ENCODE data around the gene KRT5.
"Not testable (repeated sequence)": the region's sequence is repeated elsewhere in the genome, so short reads cannot be mapped to it uniquely, and the experiment has no call there.

KRT5 gene

GRCh38 chr12:52493172-52493571, 27.0 kb downstream of the KRT5 start, which contains the start of gene KRT6A:
Gene KRT6A (minus strand): TSS chr12:52493257. CDS start chr12:52493188, 69 bp downstream.
- no peak for DNase-seq

GRCh38 chr12:52492405-52492804, 27.8 kb downstream of the KRT5 start:
- DNase-seq: not testable (repeated sequence)

GRCh38 chr12:52491495-52491894, 28.7 kb downstream of the KRT5 start:
- not testable (repeated sequence) for DNase-seq

- DNase-seq: no peak
Observed at GRCh38 chr12:52488736-52489135, 31.5 kb downstream of the KRT5 start.

GRCh38 chr12:52487744-52488443, 32.3 kb downstream of the KRT5 start:
- DNase-seq: not testable (repeated sequence)

- DNase-seq: no peak
Observed at GRCh38 chr12:52487211-52487610, 33.0 kb downstream of the KRT5 start.

- DNase-seq: no peak
Observed at GRCh38 chr12:52486166-52487105, 33.8 kb downstream of the KRT5 start.

GRCh38 chr12:52480073-52480472, 40.1 kb downstream of the KRT5 start:
- no peak for DNase-seq

GRCh38 chr12:52477651-52478050, 42.5 kb downstream of the KRT5 start:
- no peak for DNase-seq

GRCh38 chr12:52474212-52474611, 46.0 kb downstream of the KRT5 start:
- no peak for DNase-seq

GRCh38 chr12:52473768-52474167, 46.4 kb downstream of the KRT5 start, which contains the start of gene KRT6C:
Gene KRT6C (minus strand): TSS chr12:52473805. CDS start chr12:52473737, 68 bp downstream.
- no peak for DNase-seq

GRCh38 chr12:52469853-52470252, 50.3 kb downstream of the KRT5 start:
- DNase-seq: no peak

GRCh38 chr12:52464897-52465296, 55.3 kb downstream of the KRT5 start:
- DNase-seq: no peak
